Dedifferentiated amniotic fluid mesenchymal stem cell (primary cell): ENCODE data around the gene SACM1L.

Source experiments
- DNase-seq: peaks from one replicate; pipeline ENCODE4 v3.0.0-alpha.2; 2016; ENCODE audit errors: extremely low spot score

Gene SACM1L

GRCh38 chr3:45688882-45689786 lies at the start of gene SACM1L:
Gene SACM1L (plus strand): TSS chr3:45689396. CDS start chr3:45689466, 70 bp downstream.
- peak; percentile 99 for DNase-seq

- DNase-seq, result no peak
These were observed 49.1 kb upstream of the SACM1L start for GRCh38 chr3:45640091-45640507.

- DNase-seq, result no peak
These were observed 48.4 kb upstream of the SACM1L start for GRCh38 chr3:45640724-45641361.

GRCh38 chr3:45641756-45642155 lies 47.4 kb upstream of the SACM1L start:
- DNase-seq, result no peak

- DNase-seq, result no peak
These were observed 46.5 kb upstream of the SACM1L start for GRCh38 chr3:45642731-45643152.

- DNase-seq, result peak; percentile 72
These were observed 45.0 kb upstream of the SACM1L start for GRCh38 chr3:45644063-45644790.

GRCh38 chr3:45644791-45645201 lies 44.4 kb upstream of the SACM1L start:
- peak; percentile 83 for DNase-seq

GRCh38 chr3:45646051-45646585 lies 43.1 kb upstream of the SACM1L start:
- no peak for DNase-seq

- peak; percentile 83 for DNase-seq
These were observed 42.0 kb upstream of the SACM1L start for GRCh38 chr3:45647148-45647619.

GRCh38 chr3:45653205-45653604 lies 36.0 kb upstream of the SACM1L start:
- no peak for DNase-seq

- DNase-seq, result no peak
These were observed 34.7 kb upstream of the SACM1L start for GRCh38 chr3:45654397-45654944.

GRCh38 chr3:45655906-45656305 lies 33.3 kb upstream of the SACM1L start:
- DNase-seq, result no peak

GRCh38 chr3:45656575-45657363 lies 32.4 kb upstream of the SACM1L start:
- peak; percentile 92 for DNase-seq

GRCh38 chr3:45657853-45658252 lies 31.3 kb upstream of the SACM1L start:
- DNase-seq, result no peak

- DNase-seq, result peak; percentile 83
These were observed 29.3 kb upstream of the SACM1L start for GRCh38 chr3:45659661-45660566.

GRCh38 chr3:45660567-45660901 lies 28.7 kb upstream of the SACM1L start:
- no peak for DNase-seq

- DNase-seq, result no peak
These were observed 24.6 kb upstream of the SACM1L start for GRCh38 chr3:45664578-45664977.

- DNase-seq, result no peak
These were observed 24.1 kb upstream of the SACM1L start for GRCh38 chr3:45665101-45665572.

GRCh38 chr3:45666757-45667431 lies 22.3 kb upstream of the SACM1L start:
- no peak for DNase-seq
